Ecto neural progenitor cell (in vitro differentiated cells): Measurements from ENCODE around the gene CRYGC.
A peak's percentile ranks its signal among the peaks of the same experiment; 100 is the strongest.
"Not testable (repeated sequence)": the region's sequence is repeated elsewhere in the genome, so short reads cannot be mapped to it uniquely, and the experiment has no call there.

Experiments
- DNase-seq: peaks from one replicate; pipeline ENCODE4 v3.0.0-alpha.2; 2018; ENCODE audit warnings: low spot score

Gene CRYGC

GRCh38 chr2:208136716-208137094 is 7.1 kb upstream of the CRYGC start:
- DNase-seq, result no peak

DNA sequence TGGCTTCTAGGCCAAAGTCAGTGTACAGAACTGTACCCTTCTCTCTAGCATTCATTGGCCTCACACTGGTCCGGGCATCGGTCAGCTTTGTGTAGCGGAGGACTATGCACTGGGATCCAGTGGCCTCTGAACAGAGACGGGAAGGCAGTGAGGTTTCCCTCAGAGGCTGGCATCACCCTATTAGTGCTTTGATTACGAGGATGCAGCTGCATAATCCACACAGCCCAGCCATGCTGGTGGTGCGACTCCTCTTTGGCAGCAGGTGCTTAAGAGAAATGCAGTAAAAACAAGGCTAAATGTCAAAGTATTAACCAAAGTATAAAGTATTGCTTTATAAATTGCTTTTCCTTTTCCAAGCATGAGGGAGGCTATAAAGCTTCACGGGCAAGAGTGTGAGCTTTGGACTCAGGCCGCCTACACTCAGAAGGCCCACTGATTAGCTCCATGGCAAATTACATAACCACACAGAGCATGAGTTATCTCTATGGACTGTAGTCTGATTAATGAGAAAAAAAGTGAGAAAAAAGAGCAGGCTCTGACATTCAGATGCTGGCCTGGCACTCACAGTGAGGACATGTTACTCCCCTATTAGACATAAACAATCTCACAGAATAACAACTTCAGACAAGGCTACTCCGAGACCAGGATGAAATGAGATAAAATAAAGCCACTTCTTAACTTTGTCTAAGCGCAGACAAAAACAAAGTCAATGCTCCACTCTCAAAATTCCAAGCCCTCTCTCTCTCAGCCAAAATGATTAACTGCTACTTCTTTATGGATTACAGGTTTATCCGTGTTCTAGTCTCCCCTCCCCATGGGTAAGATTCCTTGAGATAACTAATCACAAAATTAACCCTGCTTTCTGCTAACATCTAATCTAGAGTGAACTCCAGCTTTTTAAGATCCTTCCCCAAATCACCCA is 6.4 kb upstream of the CRYGC start:
- no peak for DNase-seq

GRCh38 chr2:208134928-208135586 is 5.4 kb upstream of the CRYGC start:
- DNase-seq, result no peak

- no peak for DNase-seq
Observed at GRCh38 chr2:208130712-208131110, 1.1 kb upstream of the CRYGC start.

DNA sequence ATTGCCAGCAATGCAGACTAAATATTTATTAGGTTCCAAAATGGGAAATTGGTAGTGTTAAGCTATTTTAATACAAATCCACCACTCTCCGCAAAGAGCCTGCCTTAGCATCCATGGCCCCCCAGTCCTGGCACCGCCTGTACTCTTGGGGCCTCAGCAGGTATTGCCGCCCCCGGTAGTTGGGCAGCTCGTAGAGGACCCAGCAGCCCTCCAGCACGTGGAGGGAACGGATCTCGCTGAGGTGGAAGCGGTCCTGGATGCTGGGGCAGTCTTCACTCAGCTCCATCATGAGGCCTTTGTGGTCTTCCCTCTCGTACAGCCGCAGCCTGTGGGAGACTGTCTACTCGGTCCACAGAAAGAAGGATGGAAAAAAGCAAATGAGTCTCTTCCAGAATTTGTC is 1.5 kb downstream of the CRYGC start:
- DNase-seq, result no peak

DNA sequence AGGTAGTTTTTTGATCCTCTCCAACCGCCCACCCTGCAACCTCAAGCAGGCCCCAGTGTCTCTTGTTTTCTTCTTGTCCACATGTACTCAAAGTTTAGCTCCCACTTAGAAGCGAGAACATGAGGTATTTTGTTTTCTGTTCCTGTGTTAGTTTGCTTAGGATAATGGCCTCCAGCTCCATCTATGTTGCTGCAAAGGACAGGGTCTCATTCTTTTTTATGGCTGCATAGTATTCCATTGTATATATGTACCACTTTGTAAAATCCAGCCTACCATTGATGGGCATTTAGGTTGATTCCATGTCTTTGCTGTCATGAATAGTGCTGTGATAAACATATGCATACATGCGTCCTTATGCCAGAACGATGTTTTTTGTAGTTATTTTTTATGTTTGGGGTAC is 2.5 kb downstream of the CRYGC start:
- no peak for DNase-seq

DNA sequence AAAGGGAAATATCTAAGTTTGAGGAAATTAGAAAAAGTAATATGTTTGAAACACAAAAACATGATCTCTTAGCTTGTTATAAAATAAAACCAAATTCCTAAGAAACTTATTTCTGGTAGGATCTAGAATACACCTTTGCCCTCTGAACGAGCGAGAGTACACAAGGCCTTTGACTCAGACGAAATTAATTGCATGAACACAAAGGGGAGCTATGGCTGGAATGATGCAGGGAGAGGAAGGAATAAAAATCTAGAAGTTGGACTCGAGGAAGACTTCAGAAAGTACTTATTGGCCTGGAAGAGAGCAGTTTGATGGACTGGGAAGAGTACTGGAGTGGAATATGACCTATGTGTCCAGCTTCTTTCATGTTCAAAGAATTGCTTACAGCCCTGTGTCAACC is 4.4 kb downstream of the CRYGC start:
- no peak for DNase-seq

GRCh38 chr2:208124013-208124715 is 5.5 kb downstream of the CRYGC start, which contains the start of gene CRYGD:
Gene CRYGD, minus strand, starts transcription at chr2:208124524. Its CDS starts 51 bp downstream, at chr2:208124473.
- peak; percentile 58 for DNase-seq

GRCh38 chr2:208122248-208122647 is 7.4 kb downstream of the CRYGC start:
- DNase-seq, result no peak

DNA sequence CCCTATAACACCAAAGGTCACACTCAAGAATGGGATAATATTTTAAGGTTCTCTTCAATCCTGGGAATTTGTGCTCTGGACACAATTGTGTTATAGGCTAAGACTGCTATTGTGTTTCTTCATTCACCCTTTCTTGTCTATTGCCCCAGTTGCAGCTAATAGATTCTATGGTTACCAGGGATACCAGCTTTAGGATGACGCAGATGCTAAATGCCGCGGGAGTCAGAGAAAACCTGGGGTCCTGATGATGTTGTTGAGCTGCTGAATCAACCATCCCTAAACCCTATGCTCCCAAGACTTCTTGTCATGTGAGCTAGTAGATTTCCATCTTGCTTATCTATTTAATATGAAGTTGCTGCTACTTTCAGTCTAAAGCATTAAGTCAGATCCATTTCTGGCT is 10.7 kb downstream of the CRYGC start:
- no peak for DNase-seq

DNA sequence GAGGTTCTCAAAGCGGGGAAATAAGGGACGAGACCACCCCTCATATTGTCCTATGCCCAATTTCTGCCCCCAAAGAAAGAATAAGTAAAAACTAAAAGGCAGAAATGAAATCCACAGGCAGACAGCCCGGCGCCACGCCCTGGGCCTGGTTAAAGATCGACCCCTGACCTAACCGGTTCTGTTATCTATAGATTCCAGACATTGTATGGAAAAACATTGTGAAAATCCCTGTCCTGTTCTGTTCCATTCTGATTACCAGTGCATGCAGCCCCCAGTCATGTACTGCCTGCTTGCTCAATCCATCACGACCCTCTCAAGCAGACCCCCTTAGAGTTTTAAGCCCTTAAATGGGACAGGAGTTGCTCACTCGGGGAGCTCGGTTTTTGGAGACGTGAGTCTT is 12.2 kb downstream of the CRYGC start:
- not testable (repeated sequence) for DNase-seq

DNA sequence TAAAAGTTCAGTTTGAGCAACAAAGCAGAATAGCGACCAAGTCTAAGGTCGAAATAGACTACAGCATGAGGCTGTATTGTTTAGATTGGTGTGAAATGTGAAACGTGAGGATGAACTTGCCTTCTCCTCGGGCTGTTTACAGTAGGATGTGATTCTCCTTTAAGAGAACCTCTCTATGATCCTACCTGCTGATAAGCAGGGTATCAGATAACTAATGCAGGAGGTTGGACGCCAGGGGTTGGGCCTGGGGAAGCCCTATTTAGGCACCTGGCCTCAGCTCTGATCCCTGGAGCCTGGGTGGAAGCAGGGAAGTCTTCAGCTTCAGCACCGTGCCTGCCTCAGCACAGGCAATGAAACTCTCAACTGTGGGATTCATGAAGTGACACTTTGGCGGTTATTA is 16.7 kb downstream of the CRYGC start:
- DNase-seq, result no peak

GRCh38 chr2:208112273-208112745 is 17.3 kb downstream of the CRYGC start:
- DNase-seq, result not testable (repeated sequence)

- DNase-seq, result no peak
Observed at GRCh38 chr2:208103616-208104015, 26.0 kb downstream of the CRYGC start.

DNA sequence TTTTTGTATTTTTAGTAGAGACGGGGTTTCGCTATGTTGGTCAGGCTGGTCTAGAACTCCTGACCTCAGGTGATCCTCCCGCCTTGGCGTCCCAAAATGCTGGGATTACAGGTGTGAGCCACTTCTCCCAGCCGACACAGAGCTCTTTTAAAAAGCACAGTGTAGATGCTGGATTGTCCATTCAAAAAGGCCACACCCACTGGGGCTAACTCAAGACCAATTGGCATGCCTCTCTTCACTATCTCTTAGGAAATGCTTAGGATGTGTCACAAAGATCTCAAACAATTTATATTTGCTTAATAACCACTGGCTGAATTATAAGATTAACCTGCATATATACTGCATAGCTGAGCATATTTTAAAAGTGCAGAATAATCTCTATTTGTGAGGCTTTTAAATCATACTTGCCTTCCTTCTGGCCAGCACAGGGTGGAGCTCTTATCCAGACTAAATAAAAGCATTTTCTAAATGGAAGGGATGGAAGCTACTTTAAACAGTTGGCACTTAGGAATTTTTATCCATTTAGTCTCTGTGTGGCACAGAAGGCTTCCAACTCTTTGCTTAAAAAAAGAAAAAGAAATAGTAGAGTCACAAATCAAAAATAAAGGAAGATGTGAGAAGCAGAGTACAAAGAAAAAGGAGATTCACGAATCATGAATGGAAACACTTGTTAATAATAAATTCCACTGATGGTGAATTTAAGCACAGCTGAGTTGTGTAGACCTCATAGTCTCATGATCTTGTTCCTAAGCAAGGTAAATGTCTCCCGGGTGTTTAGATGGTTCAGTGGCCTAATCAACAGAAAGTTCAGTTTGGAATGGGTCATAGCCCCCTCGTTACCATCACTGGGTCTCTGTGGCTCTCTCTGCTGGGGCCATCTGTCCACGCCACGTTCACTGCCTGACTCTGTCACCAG is 27.7 kb downstream of the CRYGC start:
- no peak for DNase-seq

- no peak for DNase-seq
Observed at GRCh38 chr2:208099682-208100470, 29.8 kb downstream of the CRYGC start.

DNA sequence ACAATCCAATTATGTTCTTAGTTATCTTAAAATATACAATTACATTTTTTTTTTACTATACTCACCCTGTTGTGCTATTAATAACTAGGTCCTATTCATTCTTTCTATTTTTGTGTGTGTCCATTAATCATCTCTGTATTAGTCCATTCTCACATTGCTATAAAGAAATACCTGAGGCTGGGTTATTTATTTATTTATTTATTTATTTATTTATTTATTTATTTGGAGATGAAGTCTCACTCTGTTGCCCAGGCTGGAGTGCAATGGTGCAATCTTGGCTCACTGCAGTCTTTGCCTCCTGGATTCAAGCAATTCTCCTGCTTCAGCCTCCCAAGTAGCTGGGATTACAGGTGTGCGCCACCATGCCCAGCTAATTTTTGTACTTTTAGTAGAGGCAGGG is 30.9 kb downstream of the CRYGC start:
- DNase-seq, result not testable (repeated sequence)

- DNase-seq, result no peak
Observed at GRCh38 chr2:208098267-208098666, 31.4 kb downstream of the CRYGC start.

DNA sequence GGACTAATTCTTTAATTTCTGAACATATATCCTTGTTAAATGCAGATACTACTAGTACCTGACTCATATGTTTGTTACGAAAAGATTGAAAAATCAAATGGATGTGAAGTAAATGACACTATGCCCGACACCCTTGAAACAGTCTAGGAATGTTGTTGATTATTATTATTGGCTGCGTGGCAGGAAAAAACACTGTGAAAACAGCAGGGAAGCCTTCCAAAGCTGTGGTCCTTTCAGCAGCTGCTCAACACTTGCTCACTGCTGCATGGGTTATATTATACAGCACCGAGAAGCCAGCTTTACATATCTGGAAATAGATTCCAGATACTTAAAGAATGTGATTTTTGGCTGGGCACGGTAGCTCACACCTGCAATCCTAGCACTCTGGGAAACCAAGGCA is 31.8 kb downstream of the CRYGC start:
- DNase-seq, result no peak

DNA sequence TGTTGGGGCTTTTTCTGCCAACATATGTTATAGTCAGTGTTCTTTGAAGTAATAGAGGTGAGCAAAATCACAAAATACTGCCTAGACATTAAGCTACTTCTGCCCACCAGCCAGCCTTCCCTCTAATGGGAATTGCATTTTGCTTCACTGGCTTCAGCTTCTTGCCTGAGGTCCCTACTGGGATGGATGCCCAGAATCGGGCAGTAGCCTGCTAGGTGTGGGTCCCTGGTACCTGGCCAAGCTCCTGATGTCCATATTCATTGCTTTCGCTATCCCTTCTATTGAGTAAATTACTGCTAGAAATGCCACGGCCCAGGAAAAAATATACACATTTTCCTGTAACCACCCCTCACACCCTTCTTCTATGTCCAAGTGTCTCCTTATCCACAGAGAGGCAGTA is 32.3 kb downstream of the CRYGC start:
- DNase-seq, result no peak

DNA sequence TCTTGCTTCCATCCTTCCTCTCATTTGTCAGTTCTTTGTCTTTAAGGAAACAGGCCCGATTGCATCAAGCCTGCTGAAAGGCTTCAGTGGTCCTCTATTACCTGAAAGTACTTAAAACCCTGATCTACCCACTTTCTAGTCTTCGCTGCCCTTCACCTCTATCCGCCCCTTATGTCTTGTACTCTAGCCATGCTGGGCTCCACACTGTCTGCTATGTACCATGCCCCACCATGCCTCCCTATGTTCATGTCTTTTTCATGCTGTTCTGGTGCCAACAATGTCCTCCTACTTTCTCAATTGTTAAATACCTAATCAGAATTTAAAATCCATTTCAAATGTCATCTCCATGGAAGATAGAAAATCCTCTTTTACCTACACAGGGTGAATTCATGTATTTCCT is 33.5 kb downstream of the CRYGC start:
- DNase-seq, result no peak
